ENCODE results near the gene VWA3B.

Gene VWA3B

DNA sequence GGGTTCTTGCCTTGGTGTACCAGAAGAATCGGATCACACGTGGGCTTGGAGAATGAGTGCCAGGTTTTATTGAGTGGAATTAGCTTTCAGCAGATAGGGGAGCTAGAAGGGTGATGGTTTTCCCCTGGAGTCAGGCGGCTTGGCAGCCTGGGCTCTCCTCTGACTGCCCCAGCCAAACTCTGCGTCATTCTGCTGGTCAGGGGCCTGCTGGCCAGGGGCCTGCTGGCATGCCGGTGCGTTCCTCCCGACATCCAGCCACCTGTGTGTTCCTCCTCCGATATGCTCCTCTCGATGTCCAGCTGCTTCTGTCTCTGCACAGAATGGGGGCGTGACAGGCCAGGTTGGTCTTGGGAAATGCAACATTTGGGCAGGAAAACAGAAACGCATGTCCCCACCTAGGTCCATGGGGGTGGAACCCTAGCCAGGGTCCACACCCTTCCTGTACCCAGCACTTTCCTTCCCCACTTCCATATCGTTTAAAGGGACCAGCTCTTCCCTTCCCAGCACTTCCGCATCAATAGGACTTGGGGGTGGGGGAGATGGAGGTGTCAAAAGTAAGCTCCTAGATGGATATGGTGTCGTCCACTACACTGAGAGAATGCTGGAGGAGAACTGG, 85.3 kb downstream of the VWA3B start:
- no peak for TF ChIP-seq CSRNP3 (CRISPR knock-in tag; IDR thresholded peaks at IDR 0.05)
- no peak for ATAC-seq

DNA sequence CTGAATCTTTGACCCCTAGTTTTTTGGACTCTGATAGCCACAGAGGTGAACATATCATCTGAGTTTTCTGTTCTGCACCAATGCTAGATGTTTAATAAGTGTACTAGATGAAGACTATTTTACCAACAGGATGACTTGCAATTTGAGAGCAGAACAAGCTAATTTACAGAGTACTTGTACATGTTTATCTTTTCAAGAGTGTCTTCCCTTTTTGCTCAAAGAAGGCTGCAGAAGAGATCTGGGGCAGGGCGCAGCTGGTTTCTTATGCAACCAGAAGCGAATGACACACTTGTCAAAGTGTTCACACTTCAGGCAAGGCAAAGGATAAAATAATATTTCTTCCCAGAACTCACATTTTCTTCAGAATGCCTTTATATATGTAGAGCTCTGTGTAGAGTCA, 86.0 kb downstream of the VWA3B start:
- ATAC-seq, result no peak

DNA sequence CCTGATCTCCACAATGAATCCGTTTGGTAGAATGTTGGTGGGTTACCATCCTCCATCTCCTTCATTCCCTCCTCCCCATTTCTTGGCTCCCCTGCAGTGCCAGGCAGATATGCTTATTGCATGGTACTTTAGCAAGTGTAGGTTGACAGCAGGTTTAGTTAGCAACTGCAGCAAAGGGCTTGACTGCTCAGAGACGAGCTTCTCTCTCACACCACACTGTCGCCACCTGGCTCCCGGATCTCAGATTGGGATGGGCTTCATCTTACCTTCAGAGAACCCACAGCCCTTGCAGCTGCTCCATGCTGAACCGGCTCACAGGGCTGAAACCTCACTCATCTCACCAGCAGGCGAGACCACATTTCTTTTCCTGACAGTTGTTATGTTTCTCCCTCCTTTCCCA, 88.8 kb downstream of the VWA3B start:
- ATAC-seq, result peak; percentile 34; the same call in 1 of the 3 replicates
- TF ChIP-seq OSR1 (CRISPR knock-in tag; IDR thresholded peaks at IDR 0.05), result no peak
- no peak for TF ChIP-seq GLIS3 (CRISPR knock-in tag; IDR thresholded peaks at IDR 0.05)
- TF ChIP-seq ARNTL (CRISPR knock-in tag; IDR thresholded peaks at IDR 0.05; ENCODE audit: borderline replicate concordance, low read depth), result no peak
- no peak for TF ChIP-seq ZNF70 (CRISPR knock-in tag; IDR thresholded peaks at IDR 0.05)
- TF ChIP-seq, protein P1, sequence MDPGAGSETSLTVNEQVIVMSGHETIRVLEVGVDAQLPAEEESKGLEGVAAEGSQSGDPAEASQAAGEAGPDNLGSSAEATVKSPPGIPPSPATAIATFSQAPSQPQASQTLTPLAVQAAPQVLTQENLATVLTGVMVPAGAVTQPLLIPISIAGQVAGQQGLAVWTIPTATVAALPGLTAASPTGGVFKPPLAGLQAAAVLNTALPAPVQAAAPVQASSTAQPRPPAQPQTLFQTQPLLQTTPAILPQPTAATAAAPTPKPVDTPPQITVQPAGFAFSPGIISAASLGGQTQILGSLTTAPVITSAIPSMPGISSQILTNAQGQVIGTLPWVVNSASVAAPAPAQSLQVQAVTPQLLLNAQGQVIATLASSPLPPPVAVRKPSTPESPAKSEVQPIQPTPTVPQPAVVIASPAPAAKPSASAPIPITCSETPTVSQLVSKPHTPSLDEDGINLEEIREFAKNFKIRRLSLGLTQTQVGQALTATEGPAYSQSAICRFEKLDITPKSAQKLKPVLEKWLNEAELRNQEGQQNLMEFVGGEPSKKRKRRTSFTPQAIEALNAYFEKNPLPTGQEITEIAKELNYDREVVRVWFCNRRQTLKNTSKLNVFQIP (CRISPR knock-in tag; IDR thresholded peaks at IDR 0.05; ENCODE audit: borderline replicate concordance, low read depth), result no peak
- TF ChIP-seq ZFP3 (CRISPR knock-in tag; IDR thresholded peaks at IDR 0.05), result no peak
- TF ChIP-seq ZNF565 (CRISPR knock-in tag; conservative IDR thresholded peaks at IDR 0.05; ENCODE audit: low read depth), result no peak
- no peak for TF ChIP-seq PPARA (CRISPR knock-in tag; IDR thresholded peaks at IDR 0.05; ENCODE audit: borderline replicate concordance)
- TF ChIP-seq, protein P2, sequence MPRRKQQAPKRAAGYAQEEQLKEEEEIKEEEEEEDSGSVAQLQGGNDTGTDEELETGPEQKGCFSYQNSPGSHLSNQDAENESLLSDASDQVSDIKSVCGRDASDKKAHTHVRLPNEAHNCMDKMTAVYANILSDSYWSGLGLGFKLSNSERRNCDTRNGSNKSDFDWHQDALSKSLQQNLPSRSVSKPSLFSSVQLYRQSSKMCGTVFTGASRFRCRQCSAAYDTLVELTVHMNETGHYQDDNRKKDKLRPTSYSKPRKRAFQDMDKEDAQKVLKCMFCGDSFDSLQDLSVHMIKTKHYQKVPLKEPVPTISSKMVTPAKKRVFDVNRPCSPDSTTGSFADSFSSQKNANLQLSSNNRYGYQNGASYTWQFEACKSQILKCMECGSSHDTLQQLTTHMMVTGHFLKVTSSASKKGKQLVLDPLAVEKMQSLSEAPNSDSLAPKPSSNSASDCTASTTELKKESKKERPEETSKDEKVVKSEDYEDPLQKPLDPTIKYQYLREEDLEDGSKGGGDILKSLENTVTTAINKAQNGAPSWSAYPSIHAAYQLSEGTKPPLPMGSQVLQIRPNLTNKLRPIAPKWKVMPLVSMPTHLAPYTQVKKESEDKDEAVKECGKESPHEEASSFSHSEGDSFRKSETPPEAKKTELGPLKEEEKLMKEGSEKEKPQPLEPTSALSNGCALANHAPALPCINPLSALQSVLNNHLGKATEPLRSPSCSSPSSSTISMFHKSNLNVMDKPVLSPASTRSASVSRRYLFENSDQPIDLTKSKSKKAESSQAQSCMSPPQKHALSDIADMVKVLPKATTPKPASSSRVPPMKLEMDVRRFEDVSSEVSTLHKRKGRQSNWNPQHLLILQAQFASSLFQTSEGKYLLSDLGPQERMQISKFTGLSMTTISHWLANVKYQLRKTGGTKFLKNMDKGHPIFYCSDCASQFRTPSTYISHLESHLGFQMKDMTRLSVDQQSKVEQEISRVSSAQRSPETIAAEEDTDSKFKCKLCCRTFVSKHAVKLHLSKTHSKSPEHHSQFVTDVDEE (CRISPR knock-in tag; IDR thresholded peaks at IDR 0.05), result no peak

More for the DNA sequence above, 86.0 kb downstream of the VWA3B start:
- TF ChIP-seq PATZ1 (CRISPR knock-in tag; IDR thresholded peaks at IDR 0.05; ENCODE audit: borderline replicate concordance), result no peak
- TF ChIP-seq TCF4 (CRISPR knock-in tag; IDR thresholded peaks at IDR 0.05; ENCODE audit: borderline replicate concordance), result no peak
- TF ChIP-seq PPARA (CRISPR knock-in tag; IDR thresholded peaks at IDR 0.05; ENCODE audit: borderline replicate concordance), result no peak
- no peak for TF ChIP-seq CSDC2 (CRISPR knock-in tag; IDR thresholded peaks at IDR 0.05)
- no peak for TF ChIP-seq ZNF8 (CRISPR knock-in tag; IDR thresholded peaks at IDR 0.05)
- no peak for TF ChIP-seq ZFP30 (CRISPR knock-in tag; IDR thresholded peaks at IDR 0.05)
- TF ChIP-seq BACH2 (CRISPR knock-in tag; IDR thresholded peaks at IDR 0.05; ENCODE audit: borderline replicate concordance), result no peak
- no peak for TF ChIP-seq OSR1 (CRISPR knock-in tag; IDR thresholded peaks at IDR 0.05)
- TF ChIP-seq, protein P1 (CRISPR knock-in tag; IDR thresholded peaks at IDR 0.05; ENCODE audit: borderline replicate concordance, low read depth), result no peak
- no peak for TF ChIP-seq SNAI2 (CRISPR knock-in tag; IDR thresholded peaks at IDR 0.05)
- TF ChIP-seq, protein P2 (CRISPR knock-in tag; IDR thresholded peaks at IDR 0.05), result no peak
- TF ChIP-seq CREB5 (CRISPR knock-in tag; IDR thresholded peaks at IDR 0.05; ENCODE audit: low read depth), result no peak
- no peak for TF ChIP-seq ZFP3 (CRISPR knock-in tag; IDR thresholded peaks at IDR 0.05)
- TF ChIP-seq ARNTL (CRISPR knock-in tag; IDR thresholded peaks at IDR 0.05; ENCODE audit: borderline replicate concordance, low read depth), result no peak
- no peak for TF ChIP-seq ESRRG (CRISPR knock-in tag; IDR thresholded peaks at IDR 0.05)
- no peak for TF ChIP-seq RARB (CRISPR knock-in tag; IDR thresholded peaks at IDR 0.05)
- TF ChIP-seq ZNF565 (CRISPR knock-in tag; conservative IDR thresholded peaks at IDR 0.05; ENCODE audit: low read depth), result no peak
- no peak for TF ChIP-seq ZC3H10 (CRISPR knock-in tag; IDR thresholded peaks at IDR 0.05)
- TF ChIP-seq TOX (CRISPR knock-in tag; IDR thresholded peaks at IDR 0.05; ENCODE audit: borderline replicate concordance), result no peak
- no peak for TF ChIP-seq ZNF70 (CRISPR knock-in tag; IDR thresholded peaks at IDR 0.05)

Data from SK-N-SH treated with all-trans-retinoic acid at 6 μM for 48 hours (cell line).